22Rv1 (cell line): ENCODE results near the gene PCSK7.
A peak's percentile ranks its signal among the peaks of the same experiment; 100 is the strongest.

Experiments used
- H3K27ac ChIP-seq: fragments of 450-650 bp; 2 replicates; pipeline ENCODE4 v1.5.1; 2017
- CTCF ChIP-seq: fragments of 450-650 bp; IDR thresholded peaks from 2 replicates; pipeline ENCODE4 v1.5.1; 2017; ENCODE audit warnings: mild to moderate bottlenecking
- ZFX ChIP-seq: fragments of 450-650 bp; IDR thresholded peaks from 2 replicates; pipeline ENCODE4 v1.6.1; 2017; ENCODE audit warnings: antibody characterized with exemption, borderline replicate concordance

PCSK7 gene

GRCh38 chr11:117177534-117178209 lies 54.2 kb downstream of the PCSK7 start:
- peak overlapping the region; percentile 73 for H3K27ac ChIP-seq

GRCh38 chr11:117176186-117176585 lies 55.7 kb downstream of the PCSK7 start:
- TF ChIP-seq ZFX, result no peak
- TF ChIP-seq CTCF, result no peak

More at GRCh38 chr11:117177534-117178209, 54.2 kb downstream of the PCSK7 start:
- TF ChIP-seq ZFX, result no peak
- TF ChIP-seq CTCF, result no peak

GRCh38 chr11:117175781-117176180 lies 56.1 kb downstream of the PCSK7 start:
- H3K27ac ChIP-seq, result peak overlapping the region; percentile 73
- TF ChIP-seq CTCF, result no peak
- no peak for TF ChIP-seq ZFX

More at GRCh38 chr11:117176186-117176585, 55.7 kb downstream of the PCSK7 start:
- H3K27ac ChIP-seq, result peak overlapping the region; percentile 73

- peak overlapping the region; percentile 73 for H3K27ac ChIP-seq
- TF ChIP-seq ZFX (no peak), CTCF (no peak)
Measured at GRCh38 chr11:117175104-117175503, 56.8 kb downstream of the PCSK7 start.

GRCh38 chr11:117172724-117173421 lies 59.0 kb downstream of the PCSK7 start:
- TF ChIP-seq ZFX, result no peak
- TF ChIP-seq CTCF, result no peak
- no peak overlapping the region for H3K27ac ChIP-seq

GRCh38 chr11:117171404-117172061 lies 60.3 kb downstream of the PCSK7 start:
- no peak overlapping the region for H3K27ac ChIP-seq
- no peak for TF ChIP-seq CTCF

- no peak overlapping the region for H3K27ac ChIP-seq
- no peak for TF ChIP-seq CTCF
- no peak for TF ChIP-seq ZFX
Measured at GRCh38 chr11:117171007-117171403, 60.9 kb downstream of the PCSK7 start.
